Fibroblast of skin of left biceps (primary cell): ENCODE results near the gene ADRA2B.

Experiments used
- DNase-seq, 2 experiments: peaks; one replicate each; pipeline ENCODE4 v3.0.0-alpha.2; 2013; ENCODE audit warnings: low read depth in 2 of 2

The ADRA2B gene

GRCh38 chr2:96137321-96138178 lies 21.2 kb upstream of the ADRA2B start:
- no peak for DNase-seq

GRCh38 chr2:96136129-96136720 lies 19.9 kb upstream of the ADRA2B start:
- DNase-seq = no peak

- no peak for DNase-seq
These were observed 19.2 kb upstream of the ADRA2B start for GRCh38 chr2:96135621-96136020.

GRCh38 chr2:96135171-96135570 lies 18.8 kb upstream of the ADRA2B start:
- DNase-seq = no peak

- no peak for DNase-seq
These were observed 18.1 kb upstream of the ADRA2B start for GRCh38 chr2:96134421-96134820.

- DNase-seq = no peak
These were observed 15.7 kb upstream of the ADRA2B start for GRCh38 chr2:96131813-96132745.

GRCh38 chr2:96131152-96131812 lies 14.9 kb upstream of the ADRA2B start:
- DNase-seq = no peak

GRCh38 chr2:96130483-96130882 lies 14.1 kb upstream of the ADRA2B start:
- DNase-seq = no peak

GRCh38 chr2:96129528-96130120 lies 13.3 kb upstream of the ADRA2B start:
- DNase-seq = no peak

- DNase-seq = no peak
These were observed 12.1 kb upstream of the ADRA2B start for GRCh38 chr2:96128456-96128855.

- no peak for DNase-seq
These were observed 8.3 kb upstream of the ADRA2B start for GRCh38 chr2:96124406-96125265.

- no peak for DNase-seq
These were observed 7.6 kb upstream of the ADRA2B start for GRCh38 chr2:96123936-96124335.

GRCh38 chr2:96123290-96123689 lies 6.9 kb upstream of the ADRA2B start:
- DNase-seq = no peak

GRCh38 chr2:96122391-96122790 lies 6.0 kb upstream of the ADRA2B start:
- DNase-seq = no peak

- no peak for DNase-seq
These were observed 5.0 kb upstream of the ADRA2B start for GRCh38 chr2:96121414-96121813.

GRCh38 chr2:96120991-96121390 lies 4.6 kb upstream of the ADRA2B start:
- DNase-seq = no peak

GRCh38 chr2:96120091-96120720 lies 3.8 kb upstream of the ADRA2B start:
- DNase-seq = no peak

GRCh38 chr2:96119389-96119751 lies 3.0 kb upstream of the ADRA2B start:
- DNase-seq = no peak

- no peak for DNase-seq
These were observed 2.5 kb upstream of the ADRA2B start for GRCh38 chr2:96118698-96119388.
